ENCODE results near the gene NCOA7.

The NCOA7 gene

GRCh38 chr6:125759184-125759902, 31.4 kb upstream of the NCOA7 start:
- H3K9ac ChIP-seq (ENCODE audit: low read length), result no peak overlapping the region
- peaks cover 44% of the 10 kb centered on the region for H3K4me1 ChIP-seq (ENCODE audit: insufficient read depth, low read length, severe bottlenecking)
- no peaks in the 10 kb centered on the region for H3K79me2 ChIP-seq (ENCODE audit: insufficient read depth, low read length)
- TF ChIP-seq CTCF (IDR thresholded peaks at IDR 0.05; ENCODE audit: low read length) (peak; percentile 53; the same call in 1 of the 2 replicates), EZH2 (IDR thresholded peaks at IDR 0.05; ENCODE audit: borderline replicate concordance, low read length) (no peak)
- H3K4me2 ChIP-seq (ENCODE audit: low read length), result no peak overlapping the region
- H3K9me3 ChIP-seq (ENCODE audit: low read length), result no peaks in the 10 kb centered on the region
- no peaks in the 10 kb centered on the region for H4K20me1 ChIP-seq (ENCODE audit: insufficient read depth, low read length)
- H3K27me3 ChIP-seq (ENCODE audit: insufficient read depth, low read length), result no peaks in the 10 kb centered on the region
- H3K36me3 ChIP-seq (ENCODE audit: insufficient read depth, low read length), result peaks cover 70% of the 10 kb centered on the region
- peaks cover 5% of the 10 kb centered on the region; the same call in 1 of the 2 replicates for H3F3A ChIP-seq (ENCODE audit: insufficient read depth, low read length)
- no peak overlapping the region for H3K4me3 ChIP-seq (ENCODE audit: low read depth, low read length, poor library complexity, severe bottlenecking)
- H2AFZ ChIP-seq (ENCODE audit: low read length), result no peak overlapping the region
- H3K27ac ChIP-seq (ENCODE audit: low read depth, low read length, poor library complexity, severe bottlenecking), result peak overlapping the region; percentile 25
- H3K9me2 ChIP-seq (ENCODE audit: low read depth, low read length), result no peaks in the 10 kb centered on the region

DNA sequence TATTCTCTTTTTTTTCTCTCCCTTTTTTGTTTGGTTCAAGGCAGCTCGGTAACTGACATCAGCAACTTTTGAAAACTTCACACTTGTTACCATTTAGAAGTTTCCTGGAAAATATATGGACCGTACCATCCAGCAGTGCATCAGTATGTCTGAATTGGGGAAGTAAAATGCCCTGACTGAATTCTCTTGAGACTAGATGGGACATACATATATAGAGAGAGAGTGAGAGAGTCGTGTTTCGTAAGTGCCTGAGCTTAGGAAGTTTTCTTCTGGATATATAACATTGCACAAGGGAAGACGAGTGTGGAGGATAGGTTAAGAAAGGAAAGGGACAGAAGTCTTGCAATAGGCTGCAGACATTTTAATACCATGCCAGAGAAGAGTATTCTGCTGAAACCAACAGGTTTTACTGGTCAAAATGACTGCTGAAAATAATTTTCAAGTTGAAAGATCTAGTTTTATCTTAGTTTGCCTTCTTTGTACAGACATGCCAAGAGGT, 30.8 kb upstream of the NCOA7 start:
- H3K4me2 ChIP-seq (ENCODE audit: low read length), result no peak overlapping the region
- peak overlapping the region; percentile 25 for H3K27ac ChIP-seq (ENCODE audit: low read depth, low read length, poor library complexity, severe bottlenecking)
- TF ChIP-seq CTCF (IDR thresholded peaks at IDR 0.05; ENCODE audit: low read length), result no peak
- TF ChIP-seq EZH2 (IDR thresholded peaks at IDR 0.05; ENCODE audit: borderline replicate concordance, low read length), result no peak
- H3F3A ChIP-seq (ENCODE audit: insufficient read depth, low read length), result peaks cover 5% of the 10 kb centered on the region; the same call in 1 of the 2 replicates
- no peak overlapping the region for H2AFZ ChIP-seq (ENCODE audit: low read length)
- H3K36me3 ChIP-seq (ENCODE audit: insufficient read depth, low read length), result peaks cover 64% of the 10 kb centered on the region
- peaks cover 38% of the 10 kb centered on the region for H3K4me1 ChIP-seq (ENCODE audit: insufficient read depth, low read length, severe bottlenecking)
- no peaks in the 10 kb centered on the region for H3K9me2 ChIP-seq (ENCODE audit: low read depth, low read length)
- H3K79me2 ChIP-seq (ENCODE audit: insufficient read depth, low read length), result no peaks in the 10 kb centered on the region
- no peak overlapping the region for H3K9ac ChIP-seq (ENCODE audit: low read length)
- no peaks in the 10 kb centered on the region for H3K27me3 ChIP-seq (ENCODE audit: insufficient read depth, low read length)
- no peak overlapping the region for H3K4me3 ChIP-seq (ENCODE audit: low read depth, low read length, poor library complexity, severe bottlenecking)
- H4K20me1 ChIP-seq (ENCODE audit: insufficient read depth, low read length), result no peaks in the 10 kb centered on the region
- H3K9me3 ChIP-seq (ENCODE audit: low read length), result no peaks in the 10 kb centered on the region

GRCh38 chr6:125764121-125764671, 26.6 kb upstream of the NCOA7 start:
- no peak overlapping the region for H3K4me2 ChIP-seq (ENCODE audit: low read length)
- no peaks in the 10 kb centered on the region for H4K20me1 ChIP-seq (ENCODE audit: insufficient read depth, low read length)
- H3K36me3 ChIP-seq (ENCODE audit: insufficient read depth, low read length), result peaks cover 32% of the 10 kb centered on the region

More at GRCh38 chr6:125764121-125764671, 26.6 kb upstream of the NCOA7 start:
- Histone ChIP-seq H3K9me2 (ENCODE audit: low read depth, low read length) (no peaks in the 10 kb centered on the region), H3F3A (ENCODE audit: insufficient read depth, low read length) (peaks cover 5% of the 10 kb centered on the region; the same call in 1 of the 2 replicates), H3K27me3 (ENCODE audit: insufficient read depth, low read length) (no peaks in the 10 kb centered on the region), H3K9ac (ENCODE audit: low read length) (no peak overlapping the region), H3K4me3 (ENCODE audit: low read depth, low read length, poor library complexity, severe bottlenecking) (no peak overlapping the region), H3K4me1 (ENCODE audit: insufficient read depth, low read length, severe bottlenecking) (peaks cover 39% of the 10 kb centered on the region), H3K9me3 (ENCODE audit: low read length) (no peaks in the 10 kb centered on the region), H2AFZ (ENCODE audit: low read length) (no peak overlapping the region), H3K27ac (ENCODE audit: low read depth, low read length, poor library complexity, severe bottlenecking) (peak overlapping the region; percentile 40), H3K79me2 (ENCODE audit: insufficient read depth, low read length) (no peaks in the 10 kb centered on the region)
- TF ChIP-seq EZH2 (IDR thresholded peaks at IDR 0.05; ENCODE audit: borderline replicate concordance, low read length) (no peak), CTCF (IDR thresholded peaks at IDR 0.05; ENCODE audit: low read length) (no peak)
